ENCODE data around the gene TPD52L1. TPM values are rescaled to one million over a fixed set of nuclear protein-coding genes. Genes with fewer than 3 reads are reported as not detected.

The TPD52L1 gene
- total RNA-seq, 3 donors from 2014 or later (not counting 1 experiment from before 2014, with no cell fraction given): 1.2 TPM; not detected in 1

DNA sequence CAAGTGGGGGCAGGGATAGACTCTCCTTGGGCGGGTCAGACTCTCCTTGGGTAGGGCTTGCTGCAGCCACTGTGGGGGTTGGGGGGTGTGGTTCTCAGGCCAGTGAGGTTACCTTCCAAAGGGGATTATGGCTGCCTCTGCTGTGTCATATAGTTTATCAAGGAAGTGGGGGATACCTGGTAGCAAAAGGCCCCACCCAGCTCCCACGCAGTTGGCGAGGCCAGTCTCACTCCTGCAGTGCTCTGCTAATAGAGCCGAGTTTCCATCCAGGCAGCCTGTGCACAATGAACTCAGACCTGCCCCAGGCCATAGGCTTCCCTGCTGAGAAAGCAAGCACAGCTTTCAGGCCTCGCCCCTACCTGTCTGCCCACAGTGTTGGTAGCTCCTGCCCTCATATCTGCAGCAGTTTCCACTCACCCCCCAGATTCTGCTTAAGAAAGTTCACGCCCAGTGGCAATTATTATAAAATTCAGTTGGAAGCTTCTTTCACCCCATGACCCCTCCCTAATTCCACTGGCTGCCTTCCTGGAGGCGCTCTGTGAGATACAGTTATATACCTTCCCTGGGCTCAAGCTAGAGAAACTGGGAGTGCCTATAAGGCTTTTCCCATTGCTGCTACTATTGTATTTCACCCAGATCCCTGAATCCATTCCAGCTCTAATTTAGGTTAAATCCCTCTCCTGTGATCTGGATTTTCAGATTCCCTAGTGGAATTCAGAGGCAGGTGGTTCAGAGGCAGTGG, 92.1 kb downstream of the TPD52L1 start:
- H3K4me1 Mint-ChIP-seq: no peaks in the 10 kb centered on the region
- H3K4me1 ChIP-seq (ENCODE audit: control insufficient read depth, insufficient read depth, low read length): no peaks in the 10 kb centered on the region
- 91% methylated on average over 7 of the region's 7 CpGs for WGBS (ENCODE audit: insufficient coverage)
- peaks cover 9 to 14% of the 10 kb centered on the region in 2 donors for H3K9me3 Mint-ChIP-seq
- H3K9me3 ChIP-seq (ENCODE audit: control insufficient read depth, insufficient read depth, low read length): no peaks in the 10 kb centered on the region
- no peaks in the 10 kb centered on the region for H3K36me3 ChIP-seq (ENCODE audit: control insufficient read depth, insufficient read depth, low read length)
- ATAC-seq (no peak), DNase-seq (no peak)
- H3K27me3 Mint-ChIP-seq (ENCODE audit: low read depth in 2 of 2): peaks cover 4 to 12% of the 10 kb centered on the region in 2 donors
- H3K27me3 ChIP-seq (ENCODE audit: control insufficient read depth, insufficient read depth, low read length): peaks cover 3% of the 10 kb centered on the region
- H3K4me3 Mint-ChIP-seq: no peak overlapping the region
- H3K27ac Mint-ChIP-seq: no peak overlapping the region
- H3K36me3 Mint-ChIP-seq: peaks cover 28% of the 10 kb centered on the region
- H3K4me3 ChIP-seq (ENCODE audit: low read length): no peak overlapping the region
- intact Hi-C loops (cut with micrococcal nuclease): no loop called here
- no peak overlapping the region for H3K27ac ChIP-seq (ENCODE audit: low read length)
- no peak for TF ChIP-seq CTCF (IDR thresholded peaks at IDR 0.05)

- H3K4me3 Mint-ChIP-seq: no peak overlapping the region
- DNase-seq: no peak
- no peak overlapping the region for H3K27ac Mint-ChIP-seq
Measured at GRCh38 chr6:125246566-125246965, 93.0 kb downstream of the TPD52L1 start.

GRCh38 chr6:125248136-125248535, 94.6 kb downstream of the TPD52L1 start:
- ATAC-seq (no peak), DNase-seq (no peak)
- no peak overlapping the region for H3K27ac Mint-ChIP-seq
- Histone ChIP-seq H3K27me3 (ENCODE audit: control insufficient read depth, insufficient read depth, low read length) (peaks cover 3% of the 10 kb centered on the region), H3K27ac (ENCODE audit: low read length) (no peak overlapping the region), H3K4me3 (ENCODE audit: low read length) (no peak overlapping the region), H3K36me3 (ENCODE audit: control insufficient read depth, insufficient read depth, low read length) (no peaks in the 10 kb centered on the region), H3K4me1 (ENCODE audit: control insufficient read depth, insufficient read depth, low read length) (no peaks in the 10 kb centered on the region), H3K9me3 (ENCODE audit: control insufficient read depth, insufficient read depth, low read length) (no peaks in the 10 kb centered on the region)
- intact Hi-C loops (cut with micrococcal nuclease): no loop called here
- TF ChIP-seq CTCF (IDR thresholded peaks at IDR 0.05): no peak
- H3K9me3 Mint-ChIP-seq: peaks cover under 1% of the 10 kb centered on the region in 2 donors
- peaks cover 4 to 7% of the 10 kb centered on the region in 2 donors for H3K4me1 Mint-ChIP-seq
- H3K27me3 Mint-ChIP-seq (ENCODE audit: low read depth in 2 of 2): peaks cover 4 to 7% of the 10 kb centered on the region in 2 donors
- no peak overlapping the region for H3K4me3 Mint-ChIP-seq
- WGBS (ENCODE audit: insufficient coverage): 97% methylated on average over 6 of the region's 7 CpGs
- H3K36me3 Mint-ChIP-seq: peaks cover 6% of the 10 kb centered on the region

More at GRCh38 chr6:125246566-125246965, 93.0 kb downstream of the TPD52L1 start:
- Mint-ChIP-seq H3K4me1 (peaks cover 0 to 2% of the 10 kb centered on the region in 2 donors), H3K27me3 (ENCODE audit: low read depth in 2 of 2) (peaks cover 4 to 7% of the 10 kb centered on the region in 2 donors), H3K36me3 (peaks cover 20% of the 10 kb centered on the region), H3K9me3 (peaks cover 6 to 7% of the 10 kb centered on the region in 2 donors)
- H3K27ac ChIP-seq (ENCODE audit: low read length): no peak overlapping the region
- ATAC-seq: no peak
- no peaks in the 10 kb centered on the region for H3K36me3 ChIP-seq (ENCODE audit: control insufficient read depth, insufficient read depth, low read length)
- no peak overlapping the region for H3K4me3 ChIP-seq (ENCODE audit: low read length)
- H3K9me3 ChIP-seq (ENCODE audit: control insufficient read depth, insufficient read depth, low read length): no peaks in the 10 kb centered on the region
- H3K27me3 ChIP-seq (ENCODE audit: control insufficient read depth, insufficient read depth, low read length): peaks cover 3% of the 10 kb centered on the region
- intact Hi-C loops (cut with micrococcal nuclease): no loop called here
- no peak for TF ChIP-seq CTCF (IDR thresholded peaks at IDR 0.05)
- H3K4me1 ChIP-seq (ENCODE audit: control insufficient read depth, insufficient read depth, low read length): no peaks in the 10 kb centered on the region

GRCh38 chr6:125250511-125250910, 96.9 kb downstream of the TPD52L1 start:
- H3K9me3 Mint-ChIP-seq: no peaks in the 10 kb centered on the region
- H3K4me1 ChIP-seq (ENCODE audit: control insufficient read depth, insufficient read depth, low read length): no peaks in the 10 kb centered on the region

More at GRCh38 chr6:125250511-125250910, 96.9 kb downstream of the TPD52L1 start:
- DNase-seq (no peak), ATAC-seq (no peak)
- no peak overlapping the region for H3K4me3 ChIP-seq (ENCODE audit: low read length)
- H3K27ac ChIP-seq (ENCODE audit: low read length): no peak overlapping the region
- Mint-ChIP-seq H3K27me3 (ENCODE audit: low read depth in 2 of 2) (peaks cover 4 to 7% of the 10 kb centered on the region in 2 donors), H3K36me3 (no peaks in the 10 kb centered on the region), H3K27ac (no peak overlapping the region), H3K4me1 (peaks cover 4 to 7% of the 10 kb centered on the region in 2 donors), H3K4me3 (no peak overlapping the region)
- WGBS (ENCODE audit: insufficient coverage): no CpG with 5 or more reads among the region's 1 CpG
- peaks cover 3% of the 10 kb centered on the region for H3K27me3 ChIP-seq (ENCODE audit: control insufficient read depth, insufficient read depth, low read length)
- no peak for TF ChIP-seq CTCF (IDR thresholded peaks at IDR 0.05)
- H3K36me3 ChIP-seq (ENCODE audit: control insufficient read depth, insufficient read depth, low read length): no peaks in the 10 kb centered on the region
- intact Hi-C loops (cut with micrococcal nuclease): no loop called here
- H3K9me3 ChIP-seq (ENCODE audit: control insufficient read depth, insufficient read depth, low read length): no peaks in the 10 kb centered on the region

Data from natural killer cell (primary cell).